Effector CD8-positive, alpha-beta T cell (primary cell): ENCODE results near the gene OR6F1.
"Not testable (repeated sequence)": the region's sequence is repeated elsewhere in the genome, so short reads cannot be mapped to it uniquely, and the experiment has no call there.

Experiments used
- DNase-seq: peaks from one replicate; lab custom pipeline; 2025; lab: John Stamatoyannopoulos, UW
- total RNA-seq, 4 experiments: gene quantifications; one replicate each; lab custom pipeline; 2026; lab: John Stamatoyannopoulos, UW

OR6F1 gene
- total RNA-seq: 0 reads per million in 4 experiments

GRCh38 chr1:247716546-247716945 lies at the start of gene OR6F1:
Gene OR6F1, minus strand, starts transcription at chr1:247716646. Its CDS starts 3,891 bp downstream, at chr1:247712755.
- no peak for DNase-seq

GRCh38 chr1:247760456-247760855 lies 44.0 kb upstream of the OR6F1 start, which contains the start of gene OR1C1:
Gene OR1C1, minus strand, starts transcription at chr1:247760556. Its CDS starts 2,150 bp downstream, at chr1:247758406.
- no peak for DNase-seq

DNA sequence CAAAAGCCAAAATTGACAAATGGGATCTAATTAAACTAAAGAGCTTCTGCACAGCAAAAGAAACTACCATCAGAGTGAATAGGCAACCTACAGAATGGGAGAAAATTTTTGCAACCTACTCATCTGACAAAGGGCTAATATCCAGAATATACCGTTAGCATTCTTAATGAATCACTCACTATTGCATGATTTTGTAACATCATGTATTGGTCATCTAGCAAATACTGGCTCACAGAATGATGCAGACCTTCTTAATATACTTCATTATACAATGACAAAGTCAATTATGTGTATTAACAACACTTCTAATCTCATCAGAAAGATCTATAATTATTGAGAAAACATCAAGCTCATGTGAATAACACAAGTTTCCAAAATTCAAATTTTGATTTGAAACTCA lies 37.9 kb upstream of the OR6F1 start:
- DNase-seq: not testable (repeated sequence)

DNA sequence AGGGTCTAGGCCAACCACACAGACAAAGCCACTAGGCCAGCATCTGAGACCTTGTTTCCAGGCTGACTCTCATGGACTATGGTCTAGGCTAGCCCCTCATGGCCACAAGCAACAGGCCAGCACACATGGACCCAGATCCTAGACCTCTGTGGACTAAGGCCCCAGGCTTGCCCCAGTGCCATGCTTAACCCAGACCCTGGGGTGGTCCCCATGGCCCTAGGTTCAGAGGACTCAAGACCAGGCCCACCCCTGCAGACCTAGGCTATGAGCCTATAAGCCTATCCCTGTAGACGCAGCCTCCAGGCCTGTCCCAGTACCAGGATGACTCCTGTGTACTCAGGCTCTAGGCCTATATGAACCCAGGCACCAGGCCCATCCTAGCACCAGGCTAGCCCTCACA lies 33.4 kb upstream of the OR6F1 start:
- no peak for DNase-seq

- no peak for DNase-seq
These were observed 31.6 kb upstream of the OR6F1 start, which contains the start of gene OR14A2 for GRCh38 chr1:247748041-247748440. Gene OR14A2, minus strand, starts transcription at chr1:247748141.

GRCh38 chr1:247747616-247748015 lies 31.2 kb upstream of the OR6F1 start:
- DNase-seq: no peak

GRCh38 chr1:247746391-247746935 lies 30.0 kb upstream of the OR6F1 start:
- no peak for DNase-seq

- DNase-seq: not testable (repeated sequence)
These were observed 25.8 kb upstream of the OR6F1 start for GRCh38 chr1:247742215-247742760.

- DNase-seq: no peak
These were observed 25.3 kb upstream of the OR6F1 start for GRCh38 chr1:247741756-247742155.

- DNase-seq: no peak
These were observed 24.3 kb upstream of the OR6F1 start for GRCh38 chr1:247740721-247741120.

DNA sequence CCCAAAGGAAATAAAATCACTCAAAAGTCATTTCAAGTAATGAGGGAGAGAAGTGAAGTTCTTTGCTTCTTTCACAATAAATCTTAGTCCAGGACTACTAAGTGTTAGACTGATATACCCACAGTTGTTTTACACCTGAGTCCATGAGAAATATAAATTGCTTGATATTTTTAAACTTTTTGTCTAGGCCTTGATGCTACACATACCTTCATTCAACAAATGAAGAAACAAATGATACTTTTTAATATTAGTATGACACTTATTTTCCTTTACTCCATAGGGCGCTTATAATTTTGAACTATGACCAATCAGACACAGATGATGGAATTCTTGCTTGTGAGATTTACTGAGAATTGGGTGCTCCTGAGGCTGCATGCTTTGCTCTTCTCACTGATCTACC lies 21.9 kb upstream of the OR6F1 start, which contains the start of gene OR14K1:
Gene OR14K1 (plus strand): TSS at position 301 of the 400 bp plus-strand sequence. CDS start 0 bp downstream, at position 301.
- DNase-seq: no peak

DNA sequence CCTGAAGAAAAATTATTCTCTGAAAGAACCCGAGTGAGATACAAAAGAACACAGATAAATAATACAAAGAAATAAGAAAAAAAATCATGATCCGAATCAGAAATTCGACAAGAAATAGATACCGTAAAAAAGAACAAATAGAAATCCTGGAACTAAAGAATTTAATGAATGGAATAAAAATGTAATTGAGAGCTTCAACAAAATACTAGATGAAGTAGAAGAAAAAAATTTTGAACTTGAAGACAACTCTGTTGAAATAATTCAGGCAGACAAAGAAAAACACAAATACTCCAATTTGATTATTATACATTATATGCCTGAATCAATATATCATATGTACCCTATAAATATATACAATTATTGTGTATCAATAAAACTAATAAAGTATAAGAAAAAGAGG lies 4.8 kb upstream of the OR6F1 start:
- DNase-seq: no peak

DNA sequence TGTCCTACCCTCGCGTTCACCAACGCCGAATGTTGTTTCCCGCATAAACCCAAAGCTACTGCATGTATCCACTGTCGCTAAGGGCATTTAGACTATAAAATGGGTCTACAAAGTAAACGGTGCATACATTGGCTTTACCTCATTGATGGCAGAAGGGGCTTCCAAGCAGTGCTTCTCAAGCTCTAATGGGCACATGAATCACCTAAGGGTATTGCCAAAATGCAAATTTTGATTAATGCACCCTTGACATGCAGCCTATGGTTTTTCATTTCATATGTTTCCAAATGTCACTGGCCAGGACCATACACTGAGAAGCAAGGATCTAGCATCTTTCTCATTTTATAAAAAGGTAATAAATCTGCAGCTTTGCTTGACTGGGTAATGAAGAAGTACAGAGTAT lies 2.7 kb downstream of the OR6F1 start:
- no peak for DNase-seq

DNA sequence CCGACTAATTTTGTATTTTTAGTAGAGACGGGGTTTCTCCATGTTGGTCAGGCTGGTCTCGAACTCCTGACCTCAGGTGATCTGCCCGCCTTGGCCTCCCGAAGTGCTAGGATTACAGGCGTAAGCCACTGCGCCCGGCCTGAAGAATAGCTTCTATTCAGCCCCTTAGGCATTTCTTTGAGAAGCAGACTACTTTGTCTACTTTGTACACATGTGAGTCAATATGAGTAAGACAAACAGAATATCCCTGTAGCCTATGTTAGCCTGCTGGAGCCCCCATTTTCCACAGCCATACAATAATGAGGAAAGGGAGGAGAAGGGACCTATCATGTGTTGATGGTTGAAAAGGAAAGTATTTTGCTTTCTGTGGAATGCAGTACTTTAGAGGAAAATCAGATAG lies 5.8 kb downstream of the OR6F1 start:
- DNase-seq: not testable (repeated sequence)

DNA sequence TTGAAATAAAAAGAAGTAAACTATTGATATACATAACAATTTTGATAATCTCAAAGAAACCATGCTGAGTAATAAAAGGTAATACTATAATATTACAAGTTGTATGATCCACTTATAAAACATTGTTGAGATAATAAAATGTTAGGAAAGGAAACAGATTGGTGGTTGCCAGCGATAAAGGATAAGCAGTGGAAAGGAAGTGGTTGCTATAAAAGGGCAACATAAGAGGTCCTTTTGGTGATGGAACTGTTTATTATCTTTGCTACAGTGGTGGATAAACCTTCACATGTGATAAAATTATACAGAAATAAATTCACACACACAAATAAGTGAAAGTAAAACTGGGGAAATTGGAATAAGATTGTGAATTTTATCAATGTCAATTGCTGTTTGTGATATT lies 15.1 kb downstream of the OR6F1 start:
- DNase-seq: no peak

GRCh38 chr1:247681288-247681897 lies 35.1 kb downstream of the OR6F1 start:
- no peak for DNase-seq

DNA sequence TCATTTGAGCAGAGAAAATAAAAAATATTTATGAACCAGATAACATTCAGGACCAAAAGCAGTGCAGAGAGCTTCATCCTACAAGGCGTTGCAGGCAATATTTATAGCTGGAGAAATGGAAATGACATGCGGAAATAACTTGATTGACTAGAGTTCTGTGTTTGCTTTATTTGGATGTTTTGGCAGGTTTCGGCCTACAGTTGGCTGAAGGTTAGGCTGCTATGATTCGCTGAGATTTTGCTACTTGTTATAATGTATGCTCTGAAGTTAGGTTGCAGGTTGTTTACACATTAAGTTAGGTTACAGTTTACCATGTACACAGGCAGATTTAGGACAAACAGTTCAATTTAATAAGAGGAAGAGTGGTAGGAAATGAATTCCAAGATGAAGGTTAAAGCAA lies 36.3 kb downstream of the OR6F1 start:
- DNase-seq: no peak

- DNase-seq: no peak
These were observed 36.8 kb downstream of the OR6F1 start, which contains the start of gene OR13G1 for GRCh38 chr1:247679639-247680038. Gene OR13G1, minus strand, starts transcription at chr1:247679739. Its CDS starts 6,698 bp downstream, at chr1:247673041.

DNA sequence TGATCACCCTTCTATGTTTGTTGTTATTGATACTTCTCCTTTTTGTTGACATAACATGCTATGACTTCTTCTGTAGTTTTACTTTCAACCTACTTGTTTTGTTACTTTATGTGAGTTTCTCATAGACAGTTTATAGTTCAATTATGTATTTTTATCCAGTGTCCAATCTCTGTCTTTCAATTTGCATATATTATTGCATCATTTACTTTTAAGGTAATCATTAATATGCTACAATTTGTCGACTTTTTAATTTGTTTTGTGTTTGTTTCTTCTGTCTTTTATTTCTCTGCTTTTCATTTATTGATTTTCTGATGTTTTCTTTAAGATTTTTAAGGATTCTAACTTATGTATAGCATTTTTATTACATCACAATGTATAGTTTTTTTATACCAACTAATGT lies 47.2 kb downstream of the OR6F1 start:
- no peak for DNase-seq
